Activated CD4-positive, CD25-positive, alpha-beta regulatory T cell treated with anti-CD3 and anti-CD28 coated beads, Interleukin-2, amount 50 U/mL, for 16 hours (primary cell): ENCODE measurements around the gene ORM2.
"Not testable (repeated sequence)": the region's sequence is repeated elsewhere in the genome, so short reads cannot be mapped to it uniquely, and the experiment has no call there.

Source experiments
- DNase-seq: peaks from one replicate; pipeline ENCODE4 v3.0.0-alpha.2; 2020; ENCODE audit warnings: low read depth, low spot score

The ORM2 gene

DNA sequence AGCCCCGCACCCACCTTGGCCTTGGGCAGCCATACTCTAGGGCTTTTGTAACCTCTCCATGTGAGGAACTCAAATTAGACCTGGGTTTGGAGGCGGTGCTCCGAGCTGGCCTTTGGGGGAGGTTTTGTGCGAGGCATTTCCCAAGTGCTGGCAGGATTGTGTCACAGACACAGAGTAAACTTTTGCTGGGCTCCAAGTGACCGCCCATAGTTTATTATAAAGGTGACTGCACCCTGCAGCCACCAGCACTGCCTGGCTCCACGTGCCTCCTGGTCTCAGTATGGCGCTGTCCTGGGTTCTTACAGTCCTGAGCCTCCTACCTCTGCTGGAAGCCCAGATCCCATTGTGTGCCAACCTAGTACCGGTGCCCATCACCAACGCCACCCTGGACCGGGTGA is at the start of gene ORM2:
TSS of gene ORM2 (plus strand) at position 245 of the 398 bp plus-strand sequence. CDS start at position 281, 36 bp downstream.
- DNase-seq: not testable (repeated sequence)

DNA sequence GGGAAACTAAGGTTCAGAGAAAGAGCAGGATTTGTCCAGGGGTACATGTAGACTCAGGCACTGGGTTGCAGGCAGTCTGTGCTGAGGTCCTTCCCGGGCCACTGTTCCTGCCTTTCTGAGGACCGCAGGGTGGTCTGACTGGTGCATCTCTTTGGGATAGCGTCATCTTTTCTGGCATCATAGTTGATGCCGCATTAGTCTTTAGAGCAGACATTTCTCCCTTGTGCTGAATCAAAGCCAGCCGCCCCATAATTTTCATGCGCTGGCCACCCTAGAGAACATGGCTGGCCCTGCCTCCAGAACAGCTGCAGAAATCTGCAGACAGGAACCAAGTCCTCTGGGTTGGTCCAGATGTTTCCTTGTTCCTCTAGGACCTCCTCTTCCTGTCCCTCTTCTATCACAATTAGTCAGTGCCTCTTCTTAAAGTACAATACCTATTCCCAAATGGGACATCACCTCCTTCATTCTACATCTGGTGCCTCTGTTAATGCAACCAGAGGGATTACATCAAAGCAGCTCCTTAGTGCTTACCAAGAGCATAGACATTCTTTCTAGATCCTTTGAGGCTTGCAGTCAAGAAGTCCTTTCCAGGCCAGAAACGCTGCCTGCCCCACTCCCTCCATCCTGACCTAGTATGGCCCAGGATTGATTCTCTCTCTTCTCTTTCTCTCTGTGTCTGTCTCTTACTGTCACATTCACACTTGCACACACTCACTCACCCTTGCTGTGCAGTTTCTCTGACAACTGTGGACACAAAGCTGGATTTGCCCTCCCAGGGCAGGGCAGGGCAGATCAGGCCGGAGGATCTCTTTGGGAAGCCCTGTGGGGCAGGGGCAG is 48.8 kb upstream of the ORM2 start:
- DNase-seq: no peak

DNA sequence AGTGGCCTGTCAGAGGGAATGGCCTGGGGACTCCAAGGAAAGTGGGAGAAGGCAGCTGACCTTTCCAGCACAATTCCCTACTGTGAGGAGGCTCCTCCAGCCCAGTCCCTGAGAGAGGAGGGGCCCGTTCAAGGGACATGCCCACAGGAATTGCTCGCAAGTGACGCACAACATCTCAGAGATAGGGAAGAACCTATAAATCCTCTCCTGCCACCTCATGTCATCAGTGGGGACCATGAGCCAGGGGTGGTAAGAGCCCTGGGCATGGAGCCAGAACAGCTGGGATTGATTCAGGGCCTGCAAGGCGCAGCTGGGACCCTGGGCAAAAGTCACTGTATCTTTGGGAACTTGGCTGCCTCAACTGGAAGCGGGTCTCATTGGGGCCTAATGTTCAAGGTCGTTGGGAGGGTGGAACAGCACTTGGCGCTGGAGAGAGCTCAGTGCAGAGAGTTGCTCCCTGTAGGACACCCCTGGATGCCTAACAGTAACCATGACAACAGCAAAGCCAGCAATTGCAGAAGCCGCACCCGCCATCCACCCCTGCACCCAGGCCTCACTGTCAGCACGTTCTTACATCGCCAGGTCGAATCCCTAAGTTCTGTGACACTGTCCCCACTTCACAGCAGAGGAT is 48.1 kb upstream of the ORM2 start:
- no peak for DNase-seq

GRCh38 chr9:114282104-114282485 is 47.6 kb upstream of the ORM2 start:
- DNase-seq: no peak

GRCh38 chr9:114282507-114282906 is 47.2 kb upstream of the ORM2 start:
- DNase-seq: no peak

GRCh38 chr9:114282926-114283325 is 46.7 kb upstream of the ORM2 start:
- no peak for DNase-seq

GRCh38 chr9:114283551-114284111 is 46.0 kb upstream of the ORM2 start:
- no peak for DNase-seq

DNA sequence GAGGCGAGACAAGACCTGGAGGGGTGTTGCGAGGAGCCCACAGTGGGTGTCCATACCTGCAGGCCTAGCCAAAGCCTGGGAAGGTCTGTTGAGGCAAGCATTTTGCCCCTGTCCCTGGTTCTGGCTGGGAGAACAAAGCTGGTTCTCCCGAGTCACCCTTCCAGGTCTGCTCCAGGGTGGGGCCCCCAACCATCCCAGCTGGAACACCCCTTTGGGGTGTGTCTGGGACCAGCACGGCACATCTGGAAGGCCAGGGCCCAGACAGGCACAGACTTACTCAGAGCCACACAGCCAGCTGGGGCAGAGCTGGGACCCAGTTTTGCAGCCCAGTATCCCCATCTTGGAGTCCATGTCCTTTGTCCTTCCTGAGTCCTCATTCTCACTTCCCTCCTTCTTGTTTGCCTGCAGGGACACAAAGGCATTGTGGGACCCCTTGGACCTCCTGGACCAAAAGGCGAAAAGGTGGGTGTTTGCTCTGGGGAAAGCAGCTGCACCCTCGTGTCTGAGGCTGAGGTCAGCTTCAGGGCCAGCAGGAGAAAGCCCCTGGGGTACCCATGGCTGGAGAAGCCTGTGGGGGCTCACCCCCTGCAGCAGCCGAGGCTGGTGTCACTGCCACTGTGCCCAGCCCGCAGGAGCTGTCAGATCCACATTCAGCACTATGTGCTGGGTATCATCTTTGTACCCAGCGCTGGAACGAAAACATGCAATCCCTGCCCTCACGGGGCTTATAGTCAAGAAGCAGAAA is 45.2 kb upstream of the ORM2 start:
- DNase-seq: no peak

- DNase-seq: no peak
Observed at GRCh38 chr9:114285166-114285867, 44.4 kb upstream of the ORM2 start.

GRCh38 chr9:114286146-114286679 is 43.5 kb upstream of the ORM2 start:
- DNase-seq: no peak

DNA sequence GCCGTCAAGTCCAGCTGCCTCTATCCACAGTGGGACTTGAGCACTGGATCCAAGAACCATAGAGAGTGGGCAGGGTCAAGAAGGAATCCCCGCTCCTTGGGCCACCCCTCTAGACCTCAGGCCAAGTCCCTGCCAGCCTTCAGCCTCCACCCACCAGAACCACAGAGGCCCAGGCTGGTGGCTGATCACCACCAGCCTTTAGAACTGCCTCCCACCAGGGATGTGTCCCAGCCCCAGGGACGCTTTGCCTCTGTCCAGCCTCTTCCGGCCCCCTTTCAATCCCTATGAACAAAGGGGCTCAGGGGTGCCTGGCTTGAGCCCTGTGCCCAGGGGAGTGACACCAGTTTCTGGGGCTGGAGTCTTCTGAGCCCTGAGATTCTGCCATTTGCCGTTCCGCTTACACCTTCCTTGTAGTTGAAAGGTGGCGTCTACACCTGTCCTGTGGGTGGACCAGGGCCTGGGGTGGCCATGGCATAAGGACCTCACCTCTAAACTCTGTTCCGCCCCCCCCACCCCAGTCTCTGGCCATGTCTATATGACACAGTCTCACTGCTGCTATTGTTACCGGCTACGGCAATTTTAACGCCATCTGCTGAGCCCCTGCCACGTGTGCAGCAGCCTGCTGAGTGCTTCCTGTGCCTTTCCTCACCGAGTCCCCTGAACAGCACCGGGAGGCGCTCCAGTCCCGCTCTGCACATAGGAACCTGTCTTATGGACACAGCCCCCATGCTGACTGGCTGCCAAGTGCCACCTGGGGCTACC is 42.5 kb upstream of the ORM2 start:
- no peak for DNase-seq

DNA sequence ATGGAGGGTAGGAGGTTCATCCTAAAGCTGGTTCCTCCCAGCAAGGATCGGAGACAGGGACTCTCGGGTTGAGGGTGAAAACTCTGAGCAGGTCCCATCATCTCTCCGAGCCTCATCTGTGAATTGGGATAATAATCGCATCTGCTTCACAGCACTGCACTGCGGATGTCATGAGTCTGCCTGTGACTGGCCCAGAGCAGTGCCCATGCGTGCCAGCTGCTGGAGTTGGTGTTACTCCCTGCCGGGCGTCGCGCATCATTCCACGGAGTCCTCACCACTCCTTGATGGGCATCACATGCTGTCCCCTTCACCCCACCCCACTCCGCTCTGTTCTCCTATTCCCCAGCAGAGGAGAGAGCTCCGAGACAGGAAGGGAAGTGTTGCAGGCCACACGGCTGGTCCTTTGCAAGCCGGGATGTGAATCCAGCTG is 41.9 kb upstream of the ORM2 start:
- no peak for DNase-seq

GRCh38 chr9:114288193-114289091 is 41.2 kb upstream of the ORM2 start:
- no peak for DNase-seq

DNA sequence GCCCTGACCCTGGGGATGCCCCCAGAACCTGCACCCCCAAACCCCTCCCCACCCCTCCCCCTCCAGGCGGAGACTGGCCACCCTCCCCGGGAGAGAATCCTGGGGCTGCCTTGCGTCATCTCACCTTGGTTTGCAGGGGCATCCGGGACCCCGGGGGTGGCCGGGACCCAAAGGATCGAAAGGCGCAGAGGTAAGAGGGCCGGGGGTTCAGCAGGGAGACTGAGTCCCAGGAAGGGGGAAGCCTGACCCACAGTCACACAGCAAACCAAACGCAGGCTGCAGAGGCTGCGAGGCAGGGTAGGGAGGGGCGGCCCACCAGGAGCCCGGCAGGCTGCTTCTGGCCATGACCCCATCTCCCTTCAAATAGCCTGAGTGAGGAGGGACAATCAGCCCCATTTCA is 40.6 kb upstream of the ORM2 start:
- DNase-seq: no peak

GRCh38 chr9:114289571-114290481 is 39.8 kb upstream of the ORM2 start:
- DNase-seq: no peak

- DNase-seq: no peak
Observed at GRCh38 chr9:114290561-114290986, 39.1 kb upstream of the ORM2 start.

GRCh38 chr9:114291064-114291474 is 38.6 kb upstream of the ORM2 start:
- peak; percentile 56 for DNase-seq

GRCh38 chr9:114291886-114292590 is 37.6 kb upstream of the ORM2 start:
- no peak for DNase-seq
